ENCODE results near the gene REPIN1.

The REPIN1 gene

DNA sequence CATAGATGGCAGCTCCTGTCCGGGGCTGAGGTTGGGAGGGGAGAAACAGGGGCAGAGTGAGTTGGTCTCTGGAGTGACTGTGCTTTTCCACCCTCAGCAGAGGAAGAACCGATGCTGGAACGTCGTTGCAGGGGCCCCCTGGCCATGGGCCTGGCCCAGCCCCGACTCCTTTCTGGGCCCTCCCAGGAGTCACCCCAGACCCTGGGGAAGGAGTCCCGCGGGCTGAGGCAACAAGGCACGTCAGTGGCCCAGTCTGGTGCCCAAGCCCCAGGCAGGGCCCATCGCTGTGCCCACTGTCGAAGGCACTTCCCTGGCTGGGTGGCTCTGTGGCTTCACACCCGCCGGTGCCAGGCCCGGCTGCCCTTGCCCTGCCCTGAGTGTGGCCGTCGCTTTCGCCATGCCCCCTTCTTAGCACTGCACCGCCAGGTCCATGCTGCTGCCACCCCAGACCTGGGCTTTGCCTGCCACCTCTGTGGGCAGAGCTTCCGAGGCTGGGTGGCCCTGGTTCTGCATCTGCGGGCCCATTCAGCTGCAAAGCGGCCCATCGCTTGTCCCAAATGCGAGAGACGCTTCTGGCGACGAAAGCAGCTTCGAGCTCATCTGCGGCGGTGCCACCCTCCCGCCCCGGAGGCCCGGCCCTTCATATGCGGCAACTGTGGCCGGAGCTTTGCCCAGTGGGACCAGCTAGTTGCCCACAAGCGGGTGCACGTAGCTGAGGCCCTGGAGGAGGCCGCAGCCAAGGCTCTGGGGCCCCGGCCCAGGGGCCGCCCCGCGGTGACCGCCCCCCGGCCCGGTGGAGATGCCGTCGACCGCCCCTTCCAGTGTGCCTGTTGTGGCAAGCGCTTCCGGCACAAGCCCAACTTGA lies 2.7 kb downstream of the REPIN1 start:
- no peak for DNase-seq (ENCODE audit: low spot score in 2 of 2)
- H3K36me3 ChIP-seq (replicated peaks) = peaks cover 51% of the 10 kb centered on the region
- in situ Hi-C loops (cut with MboI; ENCODE audit: low sequenced_read_pairs) = no loop called here

DNA sequence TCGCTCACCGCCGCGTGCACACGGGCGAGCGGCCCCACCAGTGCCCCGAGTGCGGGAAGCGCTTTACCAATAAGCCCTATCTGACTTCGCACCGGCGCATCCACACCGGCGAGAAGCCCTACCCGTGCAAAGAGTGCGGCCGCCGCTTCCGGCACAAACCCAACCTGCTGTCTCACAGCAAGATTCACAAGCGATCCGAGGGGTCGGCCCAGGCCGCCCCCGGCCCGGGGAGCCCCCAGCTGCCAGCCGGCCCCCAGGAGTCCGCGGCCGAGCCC lies 3.3 kb downstream of the REPIN1 start:
- no peak for DNase-seq (ENCODE audit: low spot score in 2 of 2)
- in situ Hi-C loops (cut with MboI; ENCODE audit: low sequenced_read_pairs) = no loop called here
- H3K4me1 ChIP-seq = peaks cover 18% of the 10 kb centered on the region
- H3K4me3 ChIP-seq = no peak overlapping the region
- H3K36me3 ChIP-seq (replicated peaks) = peaks cover 51% of the 10 kb centered on the region
- H3K27me3 ChIP-seq (ENCODE audit: low read depth) = no peaks in the 10 kb centered on the region
- H3K9me3 ChIP-seq = no peaks in the 10 kb centered on the region

More for the DNA sequence above, 2.7 kb downstream of the REPIN1 start:
- Histone ChIP-seq H3K9me3 (no peaks in the 10 kb centered on the region), H3K27me3 (ENCODE audit: low read depth) (no peaks in the 10 kb centered on the region), H3K4me3 (no peak overlapping the region), H3K4me1 (peaks cover 18% of the 10 kb centered on the region)

DNA sequence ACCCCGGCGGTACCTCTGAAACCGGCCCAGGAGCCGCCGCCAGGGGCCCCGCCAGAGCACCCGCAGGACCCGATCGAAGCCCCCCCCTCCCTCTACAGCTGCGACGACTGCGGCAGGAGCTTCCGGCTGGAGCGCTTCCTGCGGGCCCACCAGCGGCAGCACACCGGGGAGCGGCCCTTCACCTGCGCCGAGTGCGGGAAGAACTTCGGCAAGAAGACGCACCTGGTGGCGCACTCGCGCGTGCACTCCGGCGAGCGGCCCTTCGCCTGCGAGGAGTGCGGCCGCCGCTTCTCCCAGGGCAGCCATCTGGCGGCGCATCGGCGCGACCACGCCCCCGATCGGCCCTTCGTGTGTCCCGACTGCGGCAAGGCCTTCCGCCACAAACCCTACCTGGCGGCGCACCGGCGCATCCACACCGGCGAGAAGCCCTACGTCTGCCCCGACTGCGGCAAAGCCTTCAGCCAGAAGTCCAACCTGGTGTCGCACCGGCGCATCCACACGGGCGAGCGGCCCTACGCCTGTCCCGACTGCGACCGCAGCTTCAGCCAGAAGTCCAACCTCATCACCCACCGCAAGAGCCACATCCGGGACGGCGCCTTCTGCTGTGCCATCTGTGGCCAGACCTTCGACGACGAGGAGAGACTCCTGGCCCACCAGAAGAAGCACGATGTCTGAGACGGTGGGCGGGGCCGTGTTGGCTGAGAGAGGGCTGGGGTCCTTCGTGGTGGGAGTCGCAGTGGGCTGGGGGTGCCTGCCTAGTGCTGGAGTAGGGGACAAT lies 3.8 kb downstream of the REPIN1 start:
- H3K4me3 ChIP-seq = no peak overlapping the region
- peaks cover 51% of the 10 kb centered on the region for H3K36me3 ChIP-seq (replicated peaks)
- DNase-seq (ENCODE audit: low spot score in 2 of 2) = no peak
- in situ Hi-C loops (cut with MboI; ENCODE audit: low sequenced_read_pairs) = no loop called here
- H3K4me1 ChIP-seq = peaks cover 18% of the 10 kb centered on the region
- no peaks in the 10 kb centered on the region for H3K9me3 ChIP-seq
- no peaks in the 10 kb centered on the region for H3K27me3 ChIP-seq (ENCODE audit: low read depth)

DNA sequence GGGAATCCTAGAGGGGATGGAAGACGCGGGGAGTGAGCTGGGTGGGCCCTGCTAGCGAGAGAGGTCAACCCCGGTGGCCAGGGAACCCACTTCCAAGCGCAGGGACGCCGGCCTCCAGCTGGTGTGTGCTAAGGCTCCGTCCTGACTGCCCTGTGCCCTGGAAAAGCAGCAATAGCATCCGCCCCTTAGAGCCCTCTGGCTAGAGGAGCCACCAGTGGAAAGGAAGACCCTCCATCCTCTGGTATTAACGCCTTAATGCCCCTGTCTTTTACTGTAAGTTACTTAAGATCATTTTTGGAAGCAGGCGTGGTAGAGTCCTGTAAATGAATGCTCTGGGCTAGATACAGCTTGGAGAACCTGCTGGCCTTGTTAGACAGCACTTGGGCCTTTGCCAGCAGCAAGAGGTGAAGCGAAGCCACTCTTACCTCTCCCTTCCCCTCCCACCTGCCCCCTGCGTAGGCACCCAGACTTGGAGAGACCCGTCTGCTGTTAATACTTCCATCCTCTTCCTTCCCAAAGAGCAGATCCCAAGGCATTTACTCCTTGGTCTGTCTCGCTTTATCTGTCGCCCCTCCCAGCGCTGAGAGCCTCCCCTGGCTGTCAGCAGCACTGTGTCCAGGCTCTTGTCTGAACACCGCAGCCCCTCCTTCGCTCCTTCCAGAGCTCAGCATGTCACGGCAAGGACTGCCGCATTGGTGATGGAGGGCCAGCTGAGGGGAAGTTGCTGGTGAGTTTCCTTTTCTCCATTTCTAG lies 4.6 kb downstream of the REPIN1 start:
- H3K4me3 ChIP-seq = no peak overlapping the region
- DNase-seq (ENCODE audit: low spot score in 2 of 2) = no peak
- in situ Hi-C loops (cut with MboI; ENCODE audit: low sequenced_read_pairs) = no loop called here
- peaks cover 51% of the 10 kb centered on the region for H3K36me3 ChIP-seq (replicated peaks)
- H3K4me1 ChIP-seq = peaks cover 15% of the 10 kb centered on the region
- no peaks in the 10 kb centered on the region for H3K27me3 ChIP-seq (ENCODE audit: low read depth)
- H3K9me3 ChIP-seq = no peaks in the 10 kb centered on the region

DNA sequence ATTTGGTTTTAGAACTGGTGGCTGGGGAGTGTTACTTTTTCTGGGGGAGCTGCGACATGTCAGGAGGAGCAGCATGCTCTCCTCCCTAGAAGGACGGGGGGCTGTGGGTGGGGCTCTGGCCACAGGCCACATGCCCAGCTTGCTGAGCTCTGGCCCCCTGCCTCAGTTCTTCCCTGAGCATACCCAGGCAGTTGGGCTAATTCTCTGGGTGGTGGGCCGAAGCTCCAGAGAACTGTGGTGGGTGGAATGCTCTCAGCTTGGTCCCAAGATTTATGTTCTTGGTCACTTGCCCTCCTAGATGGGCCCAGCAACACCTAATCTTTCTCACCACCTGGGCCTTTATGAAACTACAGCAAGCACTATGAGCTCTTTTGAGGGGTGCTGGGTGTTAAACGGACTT lies 5.4 kb downstream of the REPIN1 start:
- Histone ChIP-seq H3K4me1 (peaks cover 18% of the 10 kb centered on the region; the same call in 1 of the 2 replicates), H3K9me3 (no peaks in the 10 kb centered on the region), H3K27me3 (ENCODE audit: low read depth) (no peaks in the 10 kb centered on the region), H3K4me3 (no peak overlapping the region), H3K36me3 (replicated peaks) (peaks cover 51% of the 10 kb centered on the region)
- no peak for DNase-seq (ENCODE audit: low spot score in 2 of 2)
- in situ Hi-C loops (cut with MboI; ENCODE audit: low sequenced_read_pairs) = no loop called here

DNA sequence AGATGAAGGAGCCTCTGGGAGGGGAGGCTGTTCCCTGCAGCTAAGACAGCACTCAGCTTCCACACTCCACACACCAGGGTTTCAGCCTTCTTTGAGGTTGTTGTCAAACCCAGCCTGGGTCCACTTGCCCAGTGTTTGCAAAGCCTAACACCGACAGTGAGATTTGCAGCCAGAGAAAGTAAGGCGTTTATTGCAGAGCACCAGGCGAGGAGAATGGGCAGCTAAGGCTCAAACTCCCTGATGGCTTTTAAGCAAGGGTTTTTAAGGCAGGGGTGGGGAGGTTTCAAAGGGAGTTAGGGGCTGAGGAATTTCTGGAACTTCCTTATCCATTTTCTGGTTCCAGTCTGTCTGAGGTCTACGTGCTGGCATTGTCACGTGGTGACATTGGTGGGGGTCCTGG lies 5.8 kb downstream of the REPIN1 start:
- peaks cover 18% of the 10 kb centered on the region; the same call in 1 of the 2 replicates for H3K4me1 ChIP-seq
- in situ Hi-C loops (cut with MboI; ENCODE audit: low sequenced_read_pairs) = no loop called here

DNA sequence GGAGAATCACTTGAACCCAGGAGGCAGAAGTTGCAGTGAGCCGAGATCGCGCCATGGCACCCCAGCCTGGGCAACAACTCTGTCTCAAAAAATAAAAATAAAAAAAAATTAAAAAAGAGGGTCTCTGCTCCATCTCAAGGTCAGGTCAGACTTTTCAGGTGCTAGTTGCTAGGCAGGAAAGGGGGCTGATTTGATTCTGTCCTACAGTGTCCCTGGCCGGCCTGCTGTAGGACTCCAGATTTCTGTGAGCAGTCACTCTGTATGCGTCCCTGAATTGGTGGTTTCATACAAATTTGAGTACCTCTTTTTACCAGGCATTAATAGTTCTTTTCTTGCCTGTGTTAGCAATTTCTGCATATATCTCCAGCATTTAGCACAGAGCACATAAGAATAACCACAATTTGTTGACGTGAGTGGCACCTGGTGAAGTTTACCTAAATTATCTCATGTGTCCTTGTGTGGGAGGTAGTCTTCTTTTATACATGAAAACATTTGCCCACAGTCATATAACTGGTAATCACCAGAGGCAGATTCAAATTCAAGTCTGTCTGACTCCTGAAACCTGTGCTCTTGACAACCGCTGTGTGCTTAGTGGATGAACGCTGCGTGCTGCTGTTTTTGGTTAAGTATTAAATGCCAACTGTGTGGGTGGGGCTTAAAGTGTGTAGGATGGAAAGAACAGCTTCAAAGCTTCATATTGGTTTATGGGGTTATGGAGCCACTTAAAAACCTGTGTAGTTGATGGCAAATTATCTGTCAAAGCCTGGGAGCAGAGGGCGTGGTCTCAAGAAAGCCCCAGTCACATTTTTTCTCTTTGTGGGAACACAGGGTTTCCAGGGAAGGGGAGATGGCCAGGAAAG lies 7.3 kb downstream of the REPIN1 start:
- in situ Hi-C loops (cut with MboI; ENCODE audit: low sequenced_read_pairs) = no loop called here
- DNase-seq (ENCODE audit: low spot score in 2 of 2) = no peak
- H3K4me3 ChIP-seq = no peak overlapping the region
- no peaks in the 10 kb centered on the region for H3K27me3 ChIP-seq (ENCODE audit: low read depth)
- peaks cover 37% of the 10 kb centered on the region for H3K36me3 ChIP-seq (replicated peaks)
- H3K9me3 ChIP-seq = no peaks in the 10 kb centered on the region
- H3K4me1 ChIP-seq = peaks cover 15% of the 10 kb centered on the region

More for the DNA sequence above, 5.8 kb downstream of the REPIN1 start:
- no peak overlapping the region for H3K4me3 ChIP-seq
- no peak for DNase-seq (ENCODE audit: low spot score in 2 of 2)
- H3K36me3 ChIP-seq (replicated peaks) = peaks cover 51% of the 10 kb centered on the region
- H3K9me3 ChIP-seq = no peaks in the 10 kb centered on the region
- no peaks in the 10 kb centered on the region for H3K27me3 ChIP-seq (ENCODE audit: low read depth)

DNA sequence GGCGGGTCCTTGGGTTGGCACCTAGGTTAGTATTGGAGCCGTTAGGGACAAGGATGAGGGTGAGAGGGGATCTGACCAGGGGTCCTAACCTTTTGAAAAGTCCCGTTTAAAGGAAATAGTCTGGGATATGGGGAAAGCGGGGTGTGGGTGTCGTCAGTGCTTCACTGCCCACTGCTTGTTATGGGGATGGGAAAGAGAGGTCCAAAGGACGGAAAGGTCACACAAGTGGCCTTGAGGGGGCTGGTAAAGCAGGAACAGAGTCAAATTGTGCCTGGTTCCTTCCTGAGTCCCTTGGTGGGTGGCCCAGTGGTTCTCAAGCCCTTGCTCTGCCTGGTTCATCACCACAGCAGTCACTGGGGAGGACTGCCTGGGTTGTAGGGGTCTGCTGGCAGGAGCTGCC lies 7.9 kb downstream of the REPIN1 start:
- peaks cover 30% of the 10 kb centered on the region for H3K36me3 ChIP-seq (replicated peaks)
- no peaks in the 10 kb centered on the region for H3K9me3 ChIP-seq
- in situ Hi-C loops (cut with MboI; ENCODE audit: low sequenced_read_pairs) = no loop called here
- no peak overlapping the region for H3K4me3 ChIP-seq
- no peaks in the 10 kb centered on the region for H3K27me3 ChIP-seq (ENCODE audit: low read depth)
- no peak for DNase-seq (ENCODE audit: low spot score in 2 of 2)
- H3K4me1 ChIP-seq = peaks cover 15% of the 10 kb centered on the region

DNA sequence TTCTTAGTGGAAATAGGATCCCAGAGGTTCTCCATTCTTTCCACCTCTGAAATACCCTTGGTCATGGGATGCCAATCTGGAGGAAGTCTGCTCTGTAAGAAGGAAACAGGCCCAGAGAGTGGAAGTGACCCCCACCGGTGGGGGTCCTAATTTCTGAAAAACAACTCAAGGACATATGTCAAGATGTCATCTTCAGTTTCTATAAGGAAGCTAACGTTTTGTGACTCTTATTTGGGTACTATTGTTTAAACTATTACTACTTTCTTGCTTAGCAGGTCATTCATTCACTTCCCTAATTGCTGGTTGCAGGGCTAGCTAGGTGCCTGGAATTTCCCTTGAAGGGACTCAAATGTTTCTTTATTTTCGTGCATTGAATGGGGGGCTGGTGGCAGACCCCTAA lies 8.6 kb downstream of the REPIN1 start:
- DNase-seq (ENCODE audit: low spot score in 2 of 2) = no peak
- H3K4me3 ChIP-seq = no peak overlapping the region
- H3K9me3 ChIP-seq = no peaks in the 10 kb centered on the region
- H3K27me3 ChIP-seq (ENCODE audit: low read depth) = no peaks in the 10 kb centered on the region
- H3K4me1 ChIP-seq = peaks cover 15% of the 10 kb centered on the region
- H3K36me3 ChIP-seq (replicated peaks) = peaks cover 24% of the 10 kb centered on the region
- in situ Hi-C loops (cut with MboI; ENCODE audit: low sequenced_read_pairs) = no loop called here

DNA sequence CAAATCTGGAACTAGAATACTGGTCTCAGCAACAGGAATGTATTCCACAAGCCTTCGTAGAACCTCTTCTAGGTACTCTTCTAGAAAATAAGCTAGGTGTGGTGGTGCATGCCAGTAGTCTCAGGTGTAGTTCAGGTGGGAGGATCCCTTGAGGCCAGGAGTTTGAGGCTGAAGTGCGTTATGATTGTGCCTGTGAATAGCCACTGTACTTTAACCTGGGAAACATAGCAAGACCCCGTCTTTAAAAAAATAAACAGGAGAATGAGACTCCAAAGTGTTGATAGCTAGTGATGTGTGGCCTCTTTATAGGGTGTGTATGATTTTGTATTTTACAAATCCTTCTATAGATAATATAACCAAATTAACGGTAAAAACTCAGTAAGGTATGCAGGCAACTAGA lies 9.0 kb downstream of the REPIN1 start:
- peaks cover 19% of the 10 kb centered on the region for H3K36me3 ChIP-seq (replicated peaks)
- H3K4me1 ChIP-seq = peaks cover 15% of the 10 kb centered on the region
- H3K9me3 ChIP-seq = no peaks in the 10 kb centered on the region
- no peak overlapping the region; the same call in 1 of the 2 replicates for H3K4me3 ChIP-seq
- DNase-seq (ENCODE audit: low spot score in 2 of 2) = no peak
- in situ Hi-C loops (cut with MboI; ENCODE audit: low sequenced_read_pairs) = no loop called here
- H3K27me3 ChIP-seq (ENCODE audit: low read depth) = no peaks in the 10 kb centered on the region

DNA sequence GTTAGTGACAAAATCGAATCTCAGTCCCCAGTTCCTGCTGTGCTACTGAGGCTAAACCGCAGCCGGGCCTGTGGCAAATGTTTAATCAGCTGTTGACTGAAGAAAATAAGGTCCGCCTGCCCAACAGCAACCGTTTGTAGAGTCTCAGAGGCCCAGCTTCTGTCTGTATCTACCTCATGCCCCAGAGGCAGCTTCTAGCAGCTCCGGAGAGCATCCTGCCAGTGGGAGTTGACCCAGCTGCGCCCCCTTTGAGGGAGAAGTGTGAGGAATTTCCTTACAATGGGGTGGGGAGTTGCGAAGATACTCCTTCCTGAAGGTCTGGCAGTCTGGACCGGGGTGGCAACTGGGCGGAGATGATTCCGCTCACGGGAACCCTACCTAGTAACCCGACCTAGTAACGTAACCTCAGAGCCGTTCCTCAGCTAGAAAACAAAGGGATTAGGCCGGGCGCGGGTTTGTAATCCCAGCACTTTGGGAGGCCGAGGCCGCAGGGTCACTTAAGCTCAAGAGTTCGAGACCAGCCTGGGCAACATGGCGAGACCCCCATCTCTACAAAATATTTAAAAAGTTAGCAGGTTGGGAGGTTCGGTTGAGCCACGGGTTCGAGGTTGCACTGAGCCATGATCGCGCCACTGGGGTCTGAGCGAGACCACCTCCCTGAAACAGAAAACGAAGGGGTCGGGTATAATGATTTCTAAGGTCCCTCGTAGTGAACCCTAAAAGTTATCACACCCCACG lies 9.7 kb downstream of the REPIN1 start:
- Histone ChIP-seq H3K4me1 (peaks cover 20% of the 10 kb centered on the region), H3K9me3 (no peaks in the 10 kb centered on the region), H3K36me3 (replicated peaks) (peaks cover 13% of the 10 kb centered on the region), H3K4me3 (peak overlapping the region; percentile 61), H3K27me3 (ENCODE audit: low read depth) (no peaks in the 10 kb centered on the region)
- peak; percentile 72 to 84 for DNase-seq (ENCODE audit: low spot score in 2 of 2)
- in situ Hi-C loops (cut with MboI; ENCODE audit: low sequenced_read_pairs) = no loop called here

DNA sequence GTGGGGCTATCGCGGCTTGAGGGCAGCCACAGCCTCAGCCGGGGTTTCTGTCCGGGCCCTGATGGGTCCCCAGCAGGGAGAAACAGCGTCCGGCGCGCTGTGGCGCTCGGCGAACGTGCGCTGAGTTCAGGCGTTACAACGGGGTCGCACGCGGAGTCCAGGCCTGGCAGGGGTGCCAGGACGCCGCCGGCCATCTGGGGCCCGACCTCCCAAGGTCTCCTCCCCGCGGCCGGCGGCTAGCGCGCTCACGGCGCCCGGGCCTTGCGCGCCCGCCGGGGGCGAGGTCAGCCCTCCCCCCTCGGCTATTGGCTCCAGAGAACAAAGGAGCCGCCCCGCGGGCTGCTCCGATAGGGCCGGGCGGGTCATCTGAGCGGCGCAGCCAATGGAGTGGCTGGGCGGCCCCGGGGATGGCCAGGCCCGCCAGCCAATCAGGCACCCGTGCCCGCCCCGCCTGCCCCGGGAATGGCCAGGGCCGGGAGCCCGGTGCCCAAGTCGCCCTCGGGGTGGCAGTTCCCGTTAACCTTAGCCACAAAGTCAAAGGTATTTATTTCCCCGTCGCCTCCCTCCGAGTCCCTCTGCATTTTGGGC lies 10.3 kb downstream of the REPIN1 start, which contains the start of gene ZNF775:
Gene ZNF775, plus strand, starts transcription at position 478 of the 588 bp plus-strand sequence. CDS start 9,141 bp downstream, outside the sequence.
- in situ Hi-C loops (cut with MboI; ENCODE audit: low sequenced_read_pairs) = no loop called here
- H3K36me3 ChIP-seq (replicated peaks) = peaks cover 6% of the 10 kb centered on the region
- H3K27me3 ChIP-seq (ENCODE audit: low read depth) = no peaks in the 10 kb centered on the region
- no peaks in the 10 kb centered on the region for H3K9me3 ChIP-seq
- H3K4me1 ChIP-seq = peaks cover 24% of the 10 kb centered on the region
- DNase-seq (ENCODE audit: low spot score in 2 of 2) = peak; percentile 94 to 95
- H3K4me3 ChIP-seq = peak within 1 kb of the TSS; percentile 61

Data from HAP-1 (cell line).